ENCODE results near the gene RBMS3. TPM values are rescaled to one million over a fixed set of nuclear protein-coding genes. Genes with fewer than 3 reads are reported as not detected.
"Not testable (repeated sequence)": the region's sequence is repeated elsewhere in the genome, so short reads cannot be mapped to it uniquely, and the experiment has no call there.

Gene RBMS3
- total RNA-seq, 1 donor from 2014 or later, result 70.0 TPM

DNA sequence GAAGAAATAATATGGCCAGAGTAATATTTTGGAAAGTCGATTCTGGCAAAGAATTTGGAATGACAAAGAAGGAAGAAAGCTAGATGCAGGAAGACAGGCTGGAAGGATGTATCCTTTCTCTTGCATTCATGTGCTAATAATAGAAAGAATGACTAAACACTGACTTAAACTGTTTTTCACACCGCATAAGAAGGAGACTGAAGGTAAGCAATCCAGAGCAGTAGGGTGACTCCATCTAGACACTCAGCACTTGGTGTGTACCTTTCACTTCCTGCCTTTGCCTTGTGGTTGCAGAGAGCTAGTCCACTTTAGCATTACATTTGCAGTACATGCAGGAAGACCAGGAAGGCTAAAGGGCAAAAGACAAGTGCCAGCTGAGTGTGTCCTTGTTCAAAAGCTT is 234.6 kb downstream of the RBMS3 start:
- no peaks in the 10 kb centered on the region for H3K36me3 ChIP-seq
- TF ChIP-seq POLR2AphosphoS5 (IDR thresholded peaks at IDR 0.05; ENCODE audit: insufficient read depth in 1 of 2, low read depth in 1 of 2) (no peak), POLR2A (IDR thresholded peaks at IDR 0.05) (no peak)
- TF ChIP-seq, protein P1, sequence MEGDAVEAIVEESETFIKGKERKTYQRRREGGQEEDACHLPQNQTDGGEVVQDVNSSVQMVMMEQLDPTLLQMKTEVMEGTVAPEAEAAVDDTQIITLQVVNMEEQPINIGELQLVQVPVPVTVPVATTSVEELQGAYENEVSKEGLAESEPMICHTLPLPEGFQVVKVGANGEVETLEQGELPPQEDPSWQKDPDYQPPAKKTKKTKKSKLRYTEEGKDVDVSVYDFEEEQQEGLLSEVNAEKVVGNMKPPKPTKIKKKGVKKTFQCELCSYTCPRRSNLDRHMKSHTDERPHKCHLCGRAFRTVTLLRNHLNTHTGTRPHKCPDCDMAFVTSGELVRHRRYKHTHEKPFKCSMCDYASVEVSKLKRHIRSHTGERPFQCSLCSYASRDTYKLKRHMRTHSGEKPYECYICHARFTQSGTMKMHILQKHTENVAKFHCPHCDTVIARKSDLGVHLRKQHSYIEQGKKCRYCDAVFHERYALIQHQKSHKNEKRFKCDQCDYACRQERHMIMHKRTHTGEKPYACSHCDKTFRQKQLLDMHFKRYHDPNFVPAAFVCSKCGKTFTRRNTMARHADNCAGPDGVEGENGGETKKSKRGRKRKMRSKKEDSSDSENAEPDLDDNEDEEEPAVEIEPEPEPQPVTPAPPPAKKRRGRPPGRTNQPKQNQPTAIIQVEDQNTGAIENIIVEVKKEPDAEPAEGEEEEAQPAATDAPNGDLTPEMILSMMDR (IDR thresholded peaks at IDR 0.05), result no peak
- H3K27ac ChIP-seq, result no peak overlapping the region
- H3K4me3 ChIP-seq, result no peak overlapping the region
- DNase-seq (ENCODE audit: extremely low spot score in 2 of 2), result no peak
- intact Hi-C loops (cut with DNase I), result loop anchor here (10.0 kb wide), 1 partner anchor 179 kb away; no protein-coding TSS in a partner anchor
- H3K27me3 ChIP-seq, result no peaks in the 10 kb centered on the region
- peaks cover 45% of the 10 kb centered on the region for H3K4me1 ChIP-seq
- no peaks in the 10 kb centered on the region for H3K9me3 ChIP-seq

DNA sequence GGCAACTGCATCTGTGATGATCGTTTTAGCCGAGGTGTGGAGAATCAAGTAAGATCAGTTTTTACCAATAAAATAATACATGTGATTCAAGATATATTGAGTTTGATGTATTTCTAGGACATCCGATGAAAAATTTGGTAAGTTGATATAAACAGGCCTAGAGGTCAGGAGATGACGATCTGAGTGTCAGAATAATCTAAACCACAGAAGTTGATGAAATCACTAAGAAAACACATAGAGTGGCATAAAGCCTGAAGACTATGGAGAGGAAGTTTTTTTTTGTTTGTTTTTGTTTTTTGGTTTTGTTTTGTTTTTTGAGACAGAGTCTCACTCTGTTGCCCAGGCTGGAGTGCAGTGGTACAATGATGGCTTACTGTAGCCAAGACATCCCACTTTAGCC is 235.3 kb downstream of the RBMS3 start:
- H3K27ac ChIP-seq, result no peak overlapping the region
- no peak overlapping the region for H3K4me3 ChIP-seq
- H3K4me1 ChIP-seq, result peaks cover 46% of the 10 kb centered on the region
- no peak for TF ChIP-seq POLR2AphosphoS5 (IDR thresholded peaks at IDR 0.05; ENCODE audit: insufficient read depth in 1 of 2, low read depth in 1 of 2)
- no peak for TF ChIP-seq POLR2A (IDR thresholded peaks at IDR 0.05)
- TF ChIP-seq, protein P1 (IDR thresholded peaks at IDR 0.05), result no peak
- H3K27me3 ChIP-seq, result no peaks in the 10 kb centered on the region
- no peak for DNase-seq (ENCODE audit: extremely low spot score in 2 of 2)
- H3K9me3 ChIP-seq, result no peaks in the 10 kb centered on the region
- H3K36me3 ChIP-seq, result no peaks in the 10 kb centered on the region
- intact Hi-C loops (cut with DNase I), result loop anchor here (10.0 kb wide), 1 partner anchor 179 kb away; no protein-coding TSS in a partner anchor

DNA sequence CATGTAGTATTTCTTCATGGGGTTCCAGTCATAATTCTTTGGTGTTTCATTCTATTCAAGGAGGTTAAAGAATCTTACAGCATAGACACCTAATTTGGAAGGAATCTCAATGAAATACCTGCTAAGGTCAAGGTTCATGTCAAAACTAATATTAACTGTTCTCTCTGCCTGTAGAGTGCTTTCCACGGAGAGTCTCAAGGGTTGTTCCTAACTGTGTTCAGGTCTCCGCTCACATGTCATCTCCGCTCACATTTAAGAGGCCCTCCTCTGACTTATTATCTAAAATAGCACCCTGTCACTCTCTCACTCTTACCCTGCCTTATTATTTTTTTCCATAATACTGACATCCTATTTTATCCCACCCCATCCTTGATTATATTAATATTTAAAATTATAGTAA is 239.9 kb downstream of the RBMS3 start:
- DNase-seq (ENCODE audit: extremely low spot score in 2 of 2), result no peak
- intact Hi-C loops (cut with DNase I), result no loop called here
- Histone ChIP-seq H3K9me3 (no peaks in the 10 kb centered on the region), H3K36me3 (no peaks in the 10 kb centered on the region), H3K27me3 (no peaks in the 10 kb centered on the region), H3K27ac (no peak overlapping the region), H3K4me1 (peaks cover 38% of the 10 kb centered on the region), H3K4me3 (no peak overlapping the region)
- TF ChIP-seq, protein P1 (IDR thresholded peaks at IDR 0.05), result no peak
- TF ChIP-seq POLR2AphosphoS5 (IDR thresholded peaks at IDR 0.05; ENCODE audit: insufficient read depth in 1 of 2, low read depth in 1 of 2) (no peak), POLR2A (IDR thresholded peaks at IDR 0.05) (no peak)

DNA sequence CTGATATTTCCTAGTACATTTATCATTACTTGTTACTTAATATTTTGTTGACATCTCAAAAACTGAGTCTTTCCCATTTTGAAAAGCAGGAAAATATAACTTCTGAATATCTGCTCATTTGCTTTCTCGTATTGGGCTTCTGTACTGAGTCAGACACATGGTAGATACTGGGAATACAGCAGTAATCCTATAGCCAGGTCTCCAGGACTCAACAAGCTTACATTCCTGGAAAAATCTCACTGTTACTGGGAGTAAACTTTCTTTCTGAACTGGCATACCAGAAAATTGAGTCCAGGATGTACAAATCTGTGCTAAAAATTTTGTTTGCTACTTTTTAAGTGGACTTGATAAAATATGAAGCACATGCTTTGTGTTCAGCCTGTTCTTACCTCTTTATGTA is 240.4 kb downstream of the RBMS3 start:
- Histone ChIP-seq H3K27me3 (no peaks in the 10 kb centered on the region), H3K4me3 (no peak overlapping the region), H3K4me1 (peaks cover 40% of the 10 kb centered on the region), H3K36me3 (no peaks in the 10 kb centered on the region), H3K9me3 (no peaks in the 10 kb centered on the region), H3K27ac (peak overlapping the region; percentile 17)
- TF ChIP-seq POLR2A (IDR thresholded peaks at IDR 0.05), result no peak
- TF ChIP-seq, protein P1 (IDR thresholded peaks at IDR 0.05), result no peak
- TF ChIP-seq POLR2AphosphoS5 (IDR thresholded peaks at IDR 0.05; ENCODE audit: insufficient read depth in 1 of 2, low read depth in 1 of 2), result no peak
- intact Hi-C loops (cut with DNase I), result no loop called here
- DNase-seq (ENCODE audit: extremely low spot score in 2 of 2), result no peak

DNA sequence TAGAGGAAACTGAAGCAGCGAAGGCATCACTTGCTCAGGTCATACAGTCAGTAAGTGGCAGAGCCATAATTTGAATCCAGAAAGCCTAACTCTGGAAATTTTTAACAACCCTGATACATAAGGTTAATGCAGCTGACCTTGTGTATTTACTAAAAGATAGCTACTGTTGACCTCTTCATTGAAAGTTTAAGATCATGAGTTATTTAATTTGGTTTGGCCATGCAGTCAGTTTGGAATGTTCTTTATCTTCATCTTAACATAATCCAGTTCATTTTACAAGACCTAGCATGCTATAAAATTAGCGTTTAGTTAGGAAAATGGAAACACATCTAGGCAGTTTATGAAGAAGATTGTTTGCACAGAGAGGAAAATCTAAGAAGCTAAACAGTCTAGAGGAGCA is 240.9 kb downstream of the RBMS3 start:
- H3K4me1 ChIP-seq, result peaks cover 40% of the 10 kb centered on the region
- no peaks in the 10 kb centered on the region for H3K9me3 ChIP-seq
- H3K27ac ChIP-seq, result no peak overlapping the region
- TF ChIP-seq, protein P1 (IDR thresholded peaks at IDR 0.05), result no peak
- TF ChIP-seq POLR2AphosphoS5 (IDR thresholded peaks at IDR 0.05; ENCODE audit: insufficient read depth in 1 of 2, low read depth in 1 of 2) (no peak), POLR2A (IDR thresholded peaks at IDR 0.05) (no peak)
- no peak overlapping the region for H3K4me3 ChIP-seq
- H3K27me3 ChIP-seq, result no peaks in the 10 kb centered on the region
- no peak for DNase-seq (ENCODE audit: extremely low spot score in 2 of 2)
- no peaks in the 10 kb centered on the region for H3K36me3 ChIP-seq
- intact Hi-C loops (cut with DNase I), result no loop called here

DNA sequence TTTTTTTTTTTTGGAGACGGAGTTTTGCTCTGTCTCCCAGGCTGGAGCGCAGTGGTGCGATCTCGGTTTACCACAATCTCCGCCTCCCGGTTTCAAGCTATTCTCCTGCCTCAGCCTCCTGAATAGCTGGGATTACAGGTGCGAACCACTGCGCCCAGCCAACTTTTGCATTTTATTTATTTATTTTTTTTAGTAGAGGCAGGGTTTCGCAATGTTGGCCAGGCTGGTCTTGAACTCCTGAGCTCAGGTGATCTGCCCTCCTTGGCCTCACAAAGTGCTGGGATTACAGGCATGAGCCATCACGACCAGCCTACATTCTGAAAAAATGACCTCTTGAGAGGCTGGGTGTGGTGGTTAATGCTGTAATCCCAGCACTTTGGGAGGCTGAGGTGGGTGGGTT is 243.6 kb downstream of the RBMS3 start:
- H3K36me3 ChIP-seq; H3K27ac ChIP-seq; DNase-seq (ENCODE audit: extremely low spot score in 2 of 2); intact Hi-C loops (cut with DNase I); H3K4me3 ChIP-seq; H3K9me3 ChIP-seq; H3K27me3 ChIP-seq: not testable (repeated sequence)
- H3K4me1 ChIP-seq, result peaks cover 37% of the 10 kb centered on the region

Data from vagina (tissue), 2 donors.